Stimulated activated CD8-positive, alpha-beta memory T cell treated with anti-CD3 and anti-CD28 coated beads, Interleukin-2, amount 100 ng/mL, for 1 hour (primary cell): Measurements from ENCODE around the gene FITM2.
A peak's percentile ranks its signal among the peaks of the same experiment; 100 is the strongest.
"Not testable (repeated sequence)": the region's sequence is repeated elsewhere in the genome, so short reads cannot be mapped to it uniquely, and the experiment has no call there.

ENCODE experiments used
- DNase-seq, 2 donors: peaks; one replicate each; pipeline ENCODE4 v3.0.0-alpha.2; 2020; ENCODE audit warnings: low read depth in 2 of 2

The FITM2 gene, protein sequence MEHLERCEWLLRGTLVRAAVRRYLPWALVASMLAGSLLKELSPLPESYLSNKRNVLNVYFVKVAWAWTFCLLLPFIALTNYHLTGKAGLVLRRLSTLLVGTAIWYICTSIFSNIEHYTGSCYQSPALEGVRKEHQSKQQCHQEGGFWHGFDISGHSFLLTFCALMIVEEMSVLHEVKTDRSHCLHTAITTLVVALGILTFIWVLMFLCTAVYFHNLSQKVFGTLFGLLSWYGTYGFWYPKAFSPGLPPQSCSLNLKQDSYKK

DNA sequence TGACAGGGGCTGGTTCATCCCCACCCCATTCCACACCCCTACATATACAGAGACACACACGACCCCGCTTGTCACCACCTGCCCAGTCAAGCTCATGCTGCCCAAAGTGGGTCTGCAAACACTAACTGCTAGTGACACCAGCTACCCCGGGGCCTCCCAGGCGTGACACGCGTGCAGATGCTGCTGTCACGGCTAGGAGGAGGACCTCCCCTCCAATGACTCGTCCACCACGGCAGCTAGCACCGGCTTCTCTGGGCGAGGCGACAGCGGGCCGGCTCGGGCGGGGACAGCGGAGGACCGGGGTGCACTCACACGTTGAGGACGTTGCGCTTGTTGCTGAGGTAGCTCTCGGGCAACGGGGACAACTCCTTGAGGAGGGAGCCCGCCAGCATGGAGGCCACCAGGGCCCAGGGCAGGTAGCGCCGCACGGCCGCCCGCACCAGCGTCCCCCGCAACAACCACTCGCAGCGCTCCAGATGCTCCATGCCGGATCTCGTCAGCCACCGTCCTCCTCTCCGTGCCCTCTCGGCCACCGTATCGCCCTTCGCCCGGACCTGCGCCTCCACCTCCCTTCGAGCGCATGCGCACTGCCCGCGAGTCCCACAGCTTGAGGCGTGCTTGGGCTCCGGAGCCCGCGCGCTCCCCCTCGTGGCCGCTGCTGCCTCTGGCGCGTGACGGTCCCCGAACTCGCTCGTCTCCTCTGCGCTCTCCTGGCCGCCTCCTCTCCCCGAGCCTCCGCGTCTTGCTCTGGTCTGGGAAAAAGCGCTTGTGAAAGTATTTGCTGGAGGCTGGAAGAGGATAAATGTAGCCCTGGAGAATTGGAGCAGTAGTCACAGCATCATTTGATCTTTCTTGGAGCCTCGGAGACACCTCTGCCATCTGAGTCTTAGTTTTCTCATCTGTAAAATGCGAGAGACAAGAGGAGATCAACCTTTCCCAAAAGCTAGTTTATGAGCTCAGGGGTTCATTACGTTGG is at the start of gene FITM2:
FITM2 (minus strand) TSS at position 539 of the 976 bp plus-strand sequence; CDS start at position 485, 54 bp downstream.
- peak; percentile 96 to 98 for DNase-seq

DNA sequence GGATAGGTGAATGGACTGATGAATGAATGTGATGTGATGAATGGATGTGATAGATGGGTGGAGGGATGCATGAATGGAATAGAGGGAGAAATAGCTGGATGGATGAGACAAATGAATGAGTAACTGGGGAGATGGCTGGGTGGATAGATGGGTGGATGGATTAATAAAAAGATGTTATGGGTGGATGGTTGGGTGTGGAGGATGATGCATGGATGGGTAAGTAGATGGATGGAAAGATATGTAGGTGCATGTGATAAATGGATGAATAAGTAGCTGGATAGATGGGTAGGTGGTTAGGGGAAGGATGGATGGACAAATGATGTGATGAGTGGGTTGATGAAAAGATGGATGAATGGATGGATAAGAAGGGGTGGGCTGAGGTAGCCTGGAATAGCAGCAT is 49.2 kb upstream of the FITM2 start:
- DNase-seq, result no peak

DNA sequence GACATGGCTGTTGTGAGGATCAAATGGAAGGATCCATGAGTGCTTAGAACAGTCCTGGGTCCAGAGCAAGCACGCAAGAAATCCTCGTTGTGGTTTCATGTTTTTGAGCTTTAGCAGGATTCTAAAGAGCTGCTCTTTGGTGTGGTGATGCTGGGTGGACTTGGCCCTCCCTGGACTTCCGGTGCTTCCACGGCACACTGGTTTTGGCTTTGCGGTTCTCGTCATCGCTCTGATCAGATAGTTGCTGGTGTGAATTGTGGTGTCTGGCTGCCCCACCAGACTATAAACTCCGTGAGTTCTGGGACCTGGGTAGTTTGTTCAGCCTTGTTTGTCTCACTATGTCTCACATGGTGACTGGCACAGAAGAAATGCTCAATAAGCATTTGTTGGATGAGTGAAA is 47.8 kb upstream of the FITM2 start:
- DNase-seq, result no peak

DNA sequence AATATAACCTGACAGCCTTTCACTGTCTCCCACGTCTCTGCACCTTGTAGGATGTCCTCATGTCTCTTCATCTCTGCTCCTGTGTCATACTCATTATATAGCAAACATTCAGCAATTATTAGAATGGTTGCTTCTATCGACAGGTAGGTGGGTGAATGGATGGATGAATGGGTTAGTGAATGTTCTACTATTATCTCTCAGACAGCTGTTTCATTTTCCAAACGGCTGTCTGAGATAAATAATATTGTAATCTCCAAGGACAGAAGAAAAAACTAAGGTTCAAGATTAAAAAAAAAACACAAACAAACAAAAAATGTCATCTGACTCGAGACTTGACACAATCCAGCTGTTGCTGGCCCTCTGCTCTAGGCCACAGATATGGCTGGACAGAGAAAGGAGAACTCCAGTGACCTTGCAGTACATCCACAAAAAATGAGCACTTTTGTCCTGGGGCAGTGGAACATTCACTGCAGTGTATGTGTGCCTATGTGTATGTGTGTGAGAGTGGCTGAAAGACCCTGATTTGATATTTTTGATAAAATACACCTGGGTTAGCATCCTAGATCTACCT is 46.6 kb upstream of the FITM2 start:
- DNase-seq, result no peak

DNA sequence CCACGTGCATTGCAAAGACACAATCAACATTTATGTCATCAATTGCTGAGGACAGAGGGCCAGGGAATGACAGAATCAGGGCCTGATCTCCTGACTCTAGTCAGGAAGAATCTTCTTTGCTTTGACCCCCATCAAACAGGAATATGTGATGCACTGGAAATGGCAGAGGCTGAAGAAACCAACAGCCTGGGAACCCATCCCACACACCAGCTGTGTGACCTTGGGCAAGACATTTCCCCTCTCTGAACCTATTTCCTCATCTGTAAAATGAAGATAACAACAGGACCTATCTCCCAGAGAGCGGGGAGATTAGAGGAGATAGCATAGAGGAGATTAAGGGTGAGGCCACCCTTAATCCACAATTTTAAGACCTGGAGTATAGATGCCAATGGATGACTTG is 46.0 kb upstream of the FITM2 start:
- no peak for DNase-seq

DNA sequence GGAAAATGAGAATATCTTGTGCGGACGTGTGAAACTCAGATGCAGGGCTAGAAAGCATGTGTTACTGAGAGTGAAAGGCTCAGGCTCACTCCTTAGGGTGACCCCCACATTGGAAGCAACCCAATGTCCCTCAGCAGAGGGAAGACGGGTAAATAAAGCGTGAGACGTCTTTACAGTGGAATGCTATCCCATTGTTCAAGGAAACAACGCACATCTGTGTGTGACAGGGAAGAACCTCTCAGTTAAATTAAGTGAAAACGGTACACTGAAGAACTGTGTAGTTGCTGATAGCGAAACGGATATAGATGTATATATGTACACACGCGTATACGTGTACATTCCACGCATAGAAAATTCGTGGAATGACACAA is 45.3 kb upstream of the FITM2 start:
- no peak for DNase-seq

DNA sequence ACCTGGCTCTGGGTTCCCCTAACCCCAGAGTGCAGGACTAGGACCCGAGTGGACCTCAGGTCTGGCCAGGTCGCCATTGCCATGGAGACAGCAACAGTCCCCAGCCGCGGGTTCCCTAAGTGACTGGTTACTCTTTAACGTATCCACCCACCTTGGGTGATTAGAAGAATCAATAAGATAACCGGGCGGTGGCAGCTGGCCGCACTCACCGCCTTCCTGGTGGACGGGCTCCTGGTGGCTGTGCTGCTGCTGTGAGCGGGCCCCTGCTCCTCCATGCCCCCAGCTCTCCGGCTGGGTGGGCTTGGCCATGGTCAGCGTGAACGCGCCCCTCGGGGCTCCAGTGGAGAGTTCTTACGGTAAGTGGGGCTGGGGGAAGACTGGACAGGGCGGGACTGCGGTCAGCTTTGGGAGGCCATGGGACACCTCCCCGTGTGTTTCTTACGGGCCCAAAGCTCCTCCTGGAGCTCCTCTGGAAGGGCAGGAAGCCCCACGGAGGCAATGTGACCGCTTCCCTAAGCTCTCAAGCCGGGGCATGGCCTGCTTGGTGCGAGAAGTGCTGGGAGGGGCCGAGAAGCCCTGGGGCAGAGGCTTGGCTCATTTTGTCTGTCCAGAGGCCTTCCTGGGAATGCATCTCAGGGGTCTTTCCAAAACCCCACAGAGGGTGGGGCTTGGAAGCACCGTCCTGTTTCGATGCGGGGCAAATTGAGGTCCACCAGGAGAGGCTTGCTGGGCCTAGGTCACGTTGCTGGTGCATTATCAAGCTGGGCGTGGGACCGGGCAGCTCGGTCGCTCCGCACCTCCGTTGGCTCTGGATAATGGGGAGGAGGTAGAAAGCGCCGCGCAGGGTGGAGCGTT is 44.7 kb upstream of the FITM2 start, which contains the start of gene HNF4A:
HNF4A (plus strand) TSS at position 202 of the 855 bp plus-strand sequence; CDS start at position 308, 106 bp downstream.
- DNase-seq, result no peak

DNA sequence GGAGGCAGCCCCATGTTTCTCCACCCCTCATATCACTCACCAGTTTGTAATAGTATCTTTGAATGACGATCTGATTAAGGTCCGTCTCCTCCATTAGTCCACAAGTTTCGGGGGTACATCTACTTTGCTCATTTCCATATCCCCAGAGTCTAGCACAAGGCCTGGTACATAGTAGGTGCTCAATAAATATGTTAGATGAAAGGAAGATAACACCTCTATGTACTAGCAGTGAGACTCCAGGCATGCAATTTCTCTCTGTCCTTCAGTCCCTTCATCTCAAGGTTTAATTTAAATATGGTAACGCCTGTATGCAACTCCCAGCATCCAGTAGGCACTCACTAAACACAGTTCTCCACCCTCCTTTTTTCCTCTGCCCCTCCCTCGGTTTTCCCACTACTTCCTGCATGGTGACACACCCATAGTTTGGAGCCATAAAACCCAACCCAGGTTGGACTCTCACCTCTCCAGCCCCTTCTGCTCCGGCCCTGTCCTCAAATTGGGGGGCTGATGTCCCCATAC is 44.0 kb upstream of the FITM2 start:
- DNase-seq, result no peak

DNA sequence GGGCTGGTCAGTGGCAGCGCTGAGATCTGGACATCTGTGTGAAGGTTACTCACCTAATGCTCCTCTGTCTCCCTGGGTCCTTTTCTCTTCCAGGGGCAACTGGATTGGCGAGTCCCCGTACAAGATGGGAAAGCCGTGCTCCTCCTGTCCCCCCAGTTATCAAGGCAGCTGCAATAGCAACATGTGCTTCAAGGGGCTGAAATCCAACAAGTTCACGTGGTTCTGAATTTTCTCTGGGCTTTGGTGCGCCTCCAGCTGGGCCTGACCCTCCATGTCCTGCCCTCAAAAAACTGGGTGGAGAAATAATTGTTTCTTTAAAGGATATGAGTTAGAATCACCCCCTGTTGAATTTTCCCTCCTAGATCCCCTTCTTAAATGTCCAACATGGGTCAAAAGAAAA is 39.6 kb upstream of the FITM2 start:
- no peak for DNase-seq

DNA sequence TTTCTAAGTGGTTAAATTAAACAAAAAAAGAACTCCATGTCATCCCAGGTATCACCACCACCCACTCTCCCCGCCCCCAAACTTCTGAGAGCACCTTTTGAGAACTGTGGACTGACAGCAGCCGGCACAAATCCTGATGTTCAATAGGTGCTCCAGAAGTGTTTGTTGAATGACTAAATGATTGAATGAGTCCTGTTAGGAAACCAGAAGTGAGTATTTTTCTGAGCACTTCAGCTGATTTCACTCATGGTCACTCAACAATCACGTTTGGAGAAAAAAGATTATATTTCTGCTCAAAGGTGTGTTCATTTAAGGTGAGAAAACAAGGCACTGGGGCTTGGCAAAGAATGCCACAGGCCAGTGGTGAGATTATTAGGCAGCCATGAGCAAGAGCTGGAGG is 38.3 kb upstream of the FITM2 start:
- DNase-seq, result no peak

DNA sequence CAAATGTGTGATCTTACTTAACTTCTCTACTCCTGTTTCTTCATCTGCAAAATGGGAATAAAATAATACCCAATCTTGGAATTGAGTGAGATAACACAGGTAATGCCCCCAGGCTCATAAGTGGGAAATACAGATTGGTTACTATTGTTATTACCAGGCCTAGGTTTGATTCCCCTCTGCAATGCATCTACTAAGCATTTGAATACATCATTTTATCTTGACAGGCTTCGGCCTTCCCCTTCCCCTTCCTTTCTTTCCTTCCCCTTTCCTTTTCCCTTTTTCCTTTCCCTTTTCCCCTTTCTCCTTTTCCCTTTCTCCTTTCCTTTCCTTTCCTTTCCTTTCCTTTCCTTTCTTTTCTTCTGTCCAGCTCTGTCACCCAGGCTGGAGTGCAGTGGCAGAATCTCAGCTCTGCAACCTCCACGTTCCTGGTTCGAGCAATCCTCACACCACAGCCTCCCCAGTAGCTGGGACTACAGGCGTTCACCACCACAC is 37.2 kb upstream of the FITM2 start:
- no peak for DNase-seq

DNA sequence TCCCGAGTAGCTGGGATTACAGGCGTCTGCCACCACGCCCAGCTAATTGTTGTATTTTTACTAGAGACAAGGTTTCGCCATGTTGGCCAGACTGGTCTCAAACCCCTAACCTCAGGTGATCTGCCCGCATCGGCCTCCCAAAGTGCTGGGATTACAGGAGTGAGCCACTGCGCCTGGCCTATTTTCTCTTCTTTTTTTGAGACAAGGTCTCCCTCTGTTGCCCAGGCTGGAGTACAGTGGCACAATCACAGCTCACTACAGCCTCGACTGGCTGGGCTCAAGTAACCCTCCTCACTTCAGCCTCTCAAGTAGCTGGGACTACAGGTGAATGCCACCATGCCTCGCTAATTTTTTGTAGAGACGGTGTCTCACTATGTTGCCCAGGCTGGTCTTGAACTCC is 34.9 kb upstream of the FITM2 start:
- DNase-seq, result not testable (repeated sequence)

DNA sequence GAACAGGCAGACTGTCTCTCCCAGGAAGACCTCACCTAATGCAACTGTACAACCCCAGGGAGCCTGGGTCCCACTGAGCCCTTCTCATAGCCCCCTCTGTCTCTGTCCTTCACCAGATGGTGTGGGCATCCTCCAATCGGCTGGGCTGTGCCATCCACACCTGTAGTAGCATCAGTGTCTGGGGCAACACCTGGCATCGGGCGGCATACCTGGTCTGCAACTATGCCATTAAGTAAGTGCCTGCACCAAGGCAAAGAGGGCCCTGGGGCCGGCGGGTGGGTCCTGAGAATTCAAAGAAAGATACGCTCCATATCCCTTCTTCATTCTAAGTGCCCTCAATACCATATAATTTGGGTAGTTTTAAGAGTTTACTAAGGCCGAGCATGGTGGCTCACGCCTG is 34.1 kb upstream of the FITM2 start:
- no peak for DNase-seq

DNA sequence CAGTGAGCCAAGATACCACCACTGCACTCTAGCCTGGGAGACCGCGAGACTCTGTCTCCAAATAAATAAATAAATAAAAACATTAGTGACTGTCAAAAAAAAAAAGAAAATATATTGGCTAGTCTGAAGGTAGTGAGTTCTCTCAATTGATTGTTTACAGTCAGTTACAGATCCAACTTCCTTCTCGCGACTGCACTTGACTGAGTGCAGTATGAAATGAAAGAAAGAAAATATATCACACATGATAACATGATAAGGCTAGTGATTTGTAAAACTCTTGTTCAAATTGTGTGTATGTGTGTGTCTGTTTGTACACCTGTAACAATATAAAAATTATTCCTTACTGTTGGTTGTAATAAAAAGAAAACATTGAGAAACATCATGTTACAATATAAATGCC is 33.7 kb upstream of the FITM2 start:
- DNase-seq, result no peak

DNA sequence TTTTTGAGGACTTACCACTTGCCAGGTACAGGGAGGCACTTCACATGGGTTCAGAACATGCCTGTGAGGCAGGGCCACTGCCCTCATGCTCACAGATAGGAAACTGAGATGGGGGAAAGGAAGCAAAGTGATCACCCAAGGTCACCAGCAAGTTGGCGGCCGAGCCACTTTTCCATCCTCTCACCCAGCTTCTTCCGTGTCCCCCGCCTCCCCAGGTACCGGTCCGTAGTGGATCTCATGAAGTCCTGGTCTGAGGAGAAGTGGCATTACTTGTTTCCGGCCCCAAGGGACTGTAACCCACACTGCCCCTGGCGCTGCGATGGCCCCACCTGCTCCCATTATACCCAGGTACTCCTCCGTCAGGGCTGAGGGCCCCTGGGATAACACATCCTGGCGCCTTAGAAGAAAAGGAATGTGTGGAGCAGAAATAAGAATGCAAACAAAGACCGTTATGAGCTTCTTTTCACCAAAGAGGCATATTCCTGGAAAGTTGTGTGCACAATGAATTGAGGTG is 32.2 kb upstream of the FITM2 start:
- no peak for DNase-seq

DNA sequence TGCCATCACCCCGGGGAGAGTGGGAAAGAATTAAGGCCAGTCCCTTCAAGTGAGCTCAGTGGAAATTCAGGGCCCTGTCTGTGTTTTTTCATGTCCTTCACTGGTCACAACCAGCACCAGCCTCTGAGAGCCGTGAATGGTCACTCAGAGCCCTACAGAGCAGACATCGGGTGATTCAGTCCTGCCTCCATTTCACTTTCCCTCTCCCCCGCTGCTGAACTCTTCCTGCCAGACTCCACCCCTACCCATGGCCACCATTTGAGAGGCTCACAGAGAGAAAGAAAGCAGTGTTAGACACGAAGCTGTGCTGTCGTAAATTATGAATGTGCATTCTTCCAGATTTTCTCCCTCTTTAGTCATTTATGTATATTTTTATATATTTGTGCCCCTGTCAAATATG is 31.2 kb upstream of the FITM2 start:
- no peak for DNase-seq

DNA sequence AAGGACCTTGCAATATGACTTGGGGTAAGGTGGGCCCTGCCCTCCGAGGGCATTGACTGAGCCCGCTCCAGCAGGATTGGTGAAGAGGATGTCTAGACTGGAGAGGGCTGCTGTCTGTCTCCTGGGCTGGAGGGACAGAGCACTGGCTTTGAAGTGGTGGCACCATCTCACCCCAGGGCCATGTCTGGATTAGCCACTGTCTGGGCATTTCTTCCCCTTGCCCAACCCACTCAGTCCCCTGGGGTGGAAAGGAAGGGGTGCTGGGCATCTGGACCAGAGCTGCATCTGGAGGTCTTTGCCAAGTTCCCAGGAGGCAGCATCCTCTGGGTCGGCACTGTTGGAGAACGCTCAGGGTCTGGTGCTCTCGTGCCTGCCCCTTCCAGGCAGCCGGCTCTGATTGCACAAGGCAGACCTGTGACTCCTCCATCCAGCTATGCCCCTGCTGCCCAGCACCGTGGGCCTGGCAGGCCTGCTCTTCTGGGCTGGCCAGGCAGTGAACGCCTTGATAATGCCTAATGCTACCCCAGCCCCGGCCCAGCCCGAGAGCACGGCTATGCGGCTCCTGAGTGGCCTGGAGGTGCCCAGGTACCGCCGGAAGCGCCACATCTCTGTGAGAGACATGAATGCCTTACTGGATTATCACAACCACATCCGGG is 25.9 kb upstream of the FITM2 start, which contains the start of gene R3HDML:
R3HDML (plus strand) TSS at position 319 of the 656 bp plus-strand sequence; CDS start at position 434, 115 bp downstream.
- no peak for DNase-seq

DNA sequence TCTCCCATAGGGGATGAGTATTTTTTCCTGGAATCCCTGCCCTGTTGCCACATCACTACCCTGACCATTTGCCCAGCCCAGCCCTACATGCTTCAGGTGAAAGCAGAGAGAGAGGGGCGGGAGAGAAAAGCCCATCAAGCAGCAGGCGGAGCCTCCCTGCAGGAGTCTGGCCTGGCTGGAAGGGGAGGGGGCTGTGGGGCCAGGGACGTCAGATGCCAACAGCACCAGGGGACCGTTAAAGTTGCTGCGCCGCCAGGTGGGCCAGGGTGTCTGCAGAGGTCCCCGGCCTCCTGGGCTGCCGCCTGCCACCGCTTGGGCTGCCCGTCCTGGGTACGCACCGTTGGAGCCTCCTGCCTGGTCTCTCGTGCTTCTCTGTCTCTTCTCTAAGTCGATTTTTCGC is 25.1 kb upstream of the FITM2 start:
- no peak for DNase-seq

DNA sequence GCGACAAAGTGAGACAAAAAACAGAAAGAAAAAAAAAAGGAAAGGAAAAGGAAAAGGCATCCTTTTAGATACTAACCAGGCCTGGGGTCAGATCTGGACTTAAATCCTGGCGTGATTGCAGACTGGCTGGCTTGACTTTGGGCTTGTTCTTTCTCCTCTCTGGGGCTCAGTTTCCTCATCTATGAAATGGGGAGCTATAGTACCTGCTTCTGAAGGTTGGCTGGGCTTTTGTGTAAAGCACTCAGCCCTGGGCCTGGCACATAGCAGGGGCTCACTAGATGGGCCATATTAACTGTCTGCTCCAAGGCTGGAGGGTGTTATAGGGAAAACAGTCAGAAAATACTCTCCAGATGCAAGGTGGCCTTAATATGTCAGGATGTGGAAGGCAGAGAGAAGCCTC is 24.7 kb upstream of the FITM2 start:
- DNase-seq, result no peak

DNA sequence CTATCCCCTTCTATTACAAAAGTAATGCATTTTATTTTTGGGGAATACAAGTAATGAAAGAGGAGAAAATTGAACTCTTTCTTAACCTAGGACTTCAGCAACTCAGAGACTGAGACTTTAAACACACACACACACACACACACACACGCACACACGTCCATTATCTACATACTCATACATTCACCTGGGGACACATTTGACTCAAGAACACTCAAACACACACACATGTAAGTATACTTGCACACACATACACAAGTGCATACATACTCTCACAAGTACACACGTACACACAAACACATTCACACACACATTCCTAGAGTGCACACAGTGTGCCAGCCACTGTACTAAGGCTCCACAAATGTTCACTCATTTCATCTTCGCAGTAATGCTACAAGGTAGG is 23.7 kb upstream of the FITM2 start:
- DNase-seq, result no peak
